Peyer's patch (tissue), 4 donors: ENCODE measurements around the gene DOCK2.

Experiments
- CTCF ChIP-seq, 6 experiments: fragments of 450-650 bp in 4 of 6; fragments of 200-600 bp in 2 of 6; sonication (generic) in 1 of 6; IDR thresholded peaks; one replicate each; pipeline ENCODE4 v1.5.1; 2017 to 2019; ENCODE audit warnings: antibody characterized with exemption in 6 of 6, mild to moderate bottlenecking in 3 of 6, moderate library complexity in 1 of 6
- POLR2A ChIP-seq, 2 donors: fragments of 450-650 bp; IDR thresholded peaks; one replicate each; pipeline ENCODE4 v1.5.1; 2017; ENCODE audit warnings: antibody characterized with exemption in 2 of 2, mild to moderate bottlenecking in 2 of 2, moderate library complexity in 2 of 2

GRCh38 chr5:169979871-169980270 lies 342.8 kb downstream of the DOCK2 start:
- TF ChIP-seq CTCF (IDR thresholded peaks at IDR 0.05) (no peak), POLR2A (IDR thresholded peaks at IDR 0.05) (no peak)
